ENCODE results near the gene EXOC6.
A peak's percentile ranks its signal among the peaks of the same experiment; 100 is the strongest.

The EXOC6 gene

DNA sequence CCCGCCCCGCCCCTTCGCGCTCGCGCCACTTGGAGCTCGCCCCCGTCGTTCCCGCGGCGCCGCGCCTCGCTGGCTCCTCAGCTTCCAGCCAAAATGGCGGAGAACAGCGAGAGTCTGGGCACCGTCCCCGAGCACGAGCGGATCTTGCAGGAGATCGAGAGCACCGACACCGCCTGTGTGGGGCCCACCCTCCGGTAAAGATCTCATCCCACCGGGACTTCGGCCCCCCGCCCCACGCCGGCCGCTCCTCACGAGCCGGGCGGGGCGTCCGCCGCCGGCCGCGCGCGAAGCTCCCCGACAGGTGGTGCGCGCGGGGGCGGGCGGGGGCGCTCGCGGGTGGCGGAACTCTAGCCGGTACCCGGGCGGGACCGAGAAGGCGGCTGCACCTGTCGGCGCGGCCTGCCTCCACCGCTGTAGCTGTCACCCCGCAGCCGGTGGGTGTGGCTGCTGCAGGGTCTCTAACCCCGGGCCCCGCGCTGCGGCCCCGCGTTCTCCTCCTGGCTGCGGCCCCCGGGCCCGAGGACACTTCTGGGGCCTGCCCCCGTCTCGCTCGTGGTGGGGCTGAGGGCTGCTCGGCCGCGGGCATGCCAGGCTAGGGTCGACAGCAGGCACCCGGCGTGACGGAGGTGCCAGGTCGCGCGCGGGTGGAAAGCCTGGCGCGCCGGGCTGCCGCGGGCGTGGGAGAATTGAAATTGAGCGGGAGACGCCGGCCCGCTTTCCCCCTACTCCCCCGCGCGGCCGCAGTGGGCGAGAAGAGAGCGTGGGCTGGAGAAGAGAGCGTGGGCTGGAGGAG lies at the start of gene EXOC6:
Gene EXOC6, plus strand, starts transcription at position 80 of the 793 bp plus-strand sequence. Its CDS starts 14 bp downstream, at position 94.
- DNase-seq, result peak; percentile 95

- no peak for DNase-seq
Observed at GRCh38 chr10:92799568-92799967, 48.8 kb upstream of the EXOC6 start.

GRCh38 chr10:92800134-92800733 lies 48.1 kb upstream of the EXOC6 start:
- DNase-seq, result peak; percentile 87

DNA sequence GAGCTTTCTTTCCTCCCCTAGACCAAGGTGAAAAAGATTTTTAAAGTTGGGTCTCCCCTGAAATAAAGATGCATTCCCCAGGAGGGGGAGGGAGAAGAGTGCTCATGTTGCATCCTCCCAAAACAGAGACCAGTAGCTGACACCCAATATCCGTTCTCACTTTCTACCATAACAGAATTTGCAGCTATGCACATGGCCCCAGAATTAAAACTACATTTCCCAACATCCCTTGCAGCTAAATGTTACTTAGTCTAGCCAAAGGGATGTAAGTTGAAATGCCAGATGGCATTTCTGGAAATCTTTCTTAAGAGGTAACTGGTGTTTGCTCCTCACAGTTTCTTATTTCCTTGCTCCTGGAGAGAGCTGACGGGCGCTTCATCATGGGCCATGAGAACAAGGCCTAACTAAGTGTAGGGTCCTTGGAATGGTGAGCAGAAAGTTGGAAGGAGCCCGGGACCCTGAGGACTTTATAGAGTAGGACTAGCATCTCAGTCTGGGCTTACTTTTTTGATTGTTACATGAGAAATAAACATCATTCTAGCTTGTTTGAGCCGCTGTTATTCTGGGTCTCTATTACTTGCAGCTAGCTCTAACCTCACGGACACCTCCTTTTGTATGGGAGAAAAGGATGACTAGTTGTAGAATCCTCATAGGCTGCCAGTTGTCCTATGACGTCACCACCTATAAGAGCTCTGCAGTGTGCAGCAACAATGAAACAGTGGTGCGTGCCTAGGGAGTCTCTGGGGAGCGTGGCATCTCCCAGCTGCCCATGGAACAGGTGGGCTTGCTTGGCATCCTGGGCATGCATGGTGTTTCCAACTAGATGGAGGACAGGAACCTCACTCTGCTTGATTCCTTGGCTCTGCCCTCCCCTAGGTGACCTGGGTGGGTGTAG lies 46.1 kb upstream of the EXOC6 start:
- DNase-seq, result peak; percentile 18

- DNase-seq, result no peak
Observed at GRCh38 chr10:92809840-92810239, 38.5 kb upstream of the EXOC6 start.

DNA sequence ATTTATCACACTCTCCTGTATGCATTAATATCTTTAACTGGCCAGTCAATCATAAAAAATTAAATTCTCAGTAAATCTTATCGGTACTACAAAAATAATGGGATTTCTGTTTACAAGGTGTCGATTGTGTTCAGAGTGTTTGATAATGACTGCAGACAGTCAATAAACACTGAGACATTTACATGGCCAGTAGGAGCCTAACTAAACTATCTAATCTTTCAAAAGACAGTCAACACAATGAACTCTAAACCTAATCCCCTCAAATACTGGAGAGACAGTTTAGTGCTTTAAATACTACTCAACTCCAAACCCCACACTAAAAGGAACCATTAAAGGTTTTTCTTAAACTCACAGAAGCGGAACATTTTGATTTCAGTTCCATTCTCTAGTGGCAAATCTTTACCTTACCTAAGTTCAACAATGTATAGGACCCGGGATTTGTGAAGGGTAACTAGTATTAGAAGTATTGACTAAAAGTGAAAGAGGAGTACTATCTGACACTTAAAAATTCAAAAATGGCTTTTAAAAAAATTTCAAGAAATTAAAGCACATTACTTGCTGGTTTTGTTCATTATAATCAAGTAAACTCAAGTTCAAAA lies 37.3 kb upstream of the EXOC6 start:
- DNase-seq, result no peak

DNA sequence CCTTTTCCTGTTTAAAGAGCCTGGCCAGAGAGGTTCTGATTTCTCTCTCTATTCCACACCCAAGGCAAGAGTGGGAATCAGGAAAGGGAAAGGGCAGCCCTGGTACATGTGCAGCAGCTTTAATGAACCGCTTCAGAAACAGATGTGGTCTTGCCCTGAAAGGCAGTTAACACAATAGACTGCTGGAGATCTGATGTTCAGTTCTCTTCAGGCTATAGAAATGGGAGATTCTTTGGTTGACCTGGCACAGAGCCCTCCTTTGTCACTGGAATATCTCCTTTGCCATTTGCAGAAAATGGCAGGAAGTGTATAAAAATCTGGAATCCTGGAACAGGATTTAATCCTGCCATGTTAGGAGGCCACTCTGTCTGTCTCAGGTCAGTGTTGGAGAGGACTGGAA lies 36.3 kb upstream of the EXOC6 start:
- no peak for DNase-seq

GRCh38 chr10:92813979-92814378 lies 34.3 kb upstream of the EXOC6 start:
- DNase-seq, result no peak

GRCh38 chr10:92814790-92815189 lies 33.5 kb upstream of the EXOC6 start:
- DNase-seq, result no peak

DNA sequence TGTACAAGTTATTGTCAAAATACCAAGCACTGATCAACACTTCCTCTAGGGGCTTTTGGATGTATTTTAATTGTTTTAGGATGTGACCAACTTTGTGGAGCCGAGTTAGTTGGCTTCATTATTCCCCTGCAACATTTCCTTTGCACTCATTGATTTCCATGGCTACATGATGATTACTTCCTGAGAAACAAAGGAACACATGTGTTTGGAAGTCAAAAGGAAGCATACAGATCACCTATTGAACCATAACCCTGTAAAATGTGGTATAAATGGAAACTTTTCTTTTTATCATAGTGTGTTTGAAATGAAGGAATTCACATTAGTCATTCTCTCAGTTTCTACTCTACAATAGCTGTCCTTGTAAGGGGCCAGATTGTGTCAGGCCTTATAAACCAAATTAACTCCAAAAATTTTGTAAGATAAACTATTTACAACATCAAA lies 32.2 kb upstream of the EXOC6 start:
- DNase-seq, result no peak

DNA sequence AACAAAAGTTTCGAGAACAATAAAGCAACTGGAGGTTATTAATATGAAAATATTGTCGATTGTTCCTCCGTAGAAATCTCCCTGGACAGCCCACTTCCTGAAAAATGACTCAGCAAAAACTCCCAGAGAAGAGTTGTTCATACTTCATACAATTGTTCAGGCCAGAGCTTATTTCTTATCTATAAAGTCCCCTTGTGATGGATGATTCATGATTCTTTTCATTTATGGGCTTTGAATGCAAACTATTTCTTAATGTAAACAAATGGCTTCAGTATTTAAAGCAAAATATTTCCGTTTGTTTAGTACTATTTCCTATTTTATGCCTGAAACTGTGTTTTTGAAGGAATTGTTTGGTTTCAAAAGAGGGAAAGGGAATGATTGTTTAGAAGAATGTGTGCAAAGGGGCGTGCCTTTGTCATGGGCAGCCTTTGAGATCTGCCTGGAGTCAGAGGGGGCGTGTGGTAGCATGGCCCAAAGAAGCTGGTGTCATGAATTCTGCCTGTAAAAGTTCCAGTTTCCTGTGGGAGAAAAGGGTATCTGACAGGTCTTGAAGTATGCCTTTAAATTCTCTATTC lies 26.2 kb upstream of the EXOC6 start:
- DNase-seq, result peak; percentile 52

DNA sequence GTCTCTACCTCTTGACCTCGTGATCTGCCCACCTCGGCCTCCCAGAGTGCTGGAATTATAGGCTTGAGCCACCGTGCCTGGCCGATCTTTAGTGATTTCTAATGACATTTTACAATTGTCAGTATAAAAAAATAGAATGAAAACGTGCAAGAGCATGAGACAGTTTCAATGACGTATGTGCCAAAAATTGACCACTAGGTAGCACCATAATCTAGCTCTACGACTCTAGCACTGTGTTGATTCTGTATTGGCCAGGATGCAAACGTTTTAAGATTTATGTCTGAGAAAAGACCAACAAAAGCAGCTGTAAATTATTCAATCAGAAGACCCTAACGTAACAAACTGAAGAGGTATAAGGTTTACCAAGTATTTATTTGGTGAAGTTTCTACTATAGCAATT lies 25.4 kb upstream of the EXOC6 start:
- DNase-seq, result peak; percentile 24

GRCh38 chr10:92826061-92826460 lies 22.3 kb upstream of the EXOC6 start:
- no peak for DNase-seq

DNA sequence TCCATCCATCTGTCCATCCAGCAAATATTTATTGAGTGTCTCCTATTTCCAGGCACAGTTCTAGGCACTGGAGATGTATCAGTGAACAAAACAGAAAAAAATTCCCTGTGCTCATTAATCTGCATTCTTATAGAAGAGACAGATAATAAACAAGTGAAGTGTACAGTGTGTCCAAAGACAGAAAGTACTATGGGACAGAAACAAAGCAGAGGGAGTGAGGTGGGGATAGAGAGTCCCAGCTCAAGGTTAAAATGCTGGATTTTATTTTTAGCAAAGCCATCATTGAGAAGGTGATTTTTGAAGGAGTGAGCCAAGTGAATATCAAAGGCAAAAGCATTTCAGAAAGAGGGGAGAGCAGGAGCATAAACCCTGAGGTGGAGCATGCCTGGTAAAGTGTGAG lies 21.8 kb upstream of the EXOC6 start:
- no peak for DNase-seq

DNA sequence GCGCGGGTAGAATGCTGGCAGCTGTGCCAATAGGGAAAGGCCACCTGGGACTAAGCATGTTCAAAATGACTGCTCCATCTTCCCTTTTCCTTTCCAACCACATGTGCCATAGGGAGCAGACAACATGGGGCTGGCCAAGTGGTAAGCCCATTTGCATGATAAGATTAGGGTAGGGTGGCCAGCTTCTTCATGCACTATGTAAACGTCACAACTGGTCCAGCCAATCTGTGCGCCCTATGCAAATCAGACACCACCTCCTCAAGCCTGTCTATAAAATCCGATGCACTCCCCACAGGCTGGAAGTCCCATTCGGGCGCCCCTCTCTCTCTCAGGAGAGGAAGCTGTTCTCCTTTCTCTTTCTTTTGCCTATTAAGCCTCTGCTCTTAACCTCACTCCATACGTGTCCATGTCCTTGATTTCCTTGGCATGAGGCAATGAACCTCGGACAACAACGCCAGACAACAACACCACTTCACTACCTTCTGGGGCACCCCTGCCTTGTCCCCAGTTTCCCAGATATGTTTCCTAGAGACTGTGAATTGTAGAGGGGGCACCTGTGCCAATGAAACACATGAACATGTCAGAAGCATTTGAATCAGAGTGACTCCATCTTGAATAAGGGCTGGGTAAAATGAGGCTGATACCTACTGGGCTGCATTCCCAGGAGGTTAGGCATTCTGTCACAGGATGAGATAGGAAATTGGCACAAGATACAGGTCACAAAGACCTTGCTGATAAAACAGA lies 19.1 kb upstream of the EXOC6 start:
- no peak for DNase-seq

- DNase-seq, result no peak
Observed at GRCh38 chr10:92829786-92830377, 18.4 kb upstream of the EXOC6 start.

- no peak for DNase-seq
Observed at GRCh38 chr10:92830478-92831389, 17.6 kb upstream of the EXOC6 start.

GRCh38 chr10:92832121-92832520 lies 16.2 kb upstream of the EXOC6 start:
- DNase-seq, result no peak

GRCh38 chr10:92832998-92833650 lies 15.2 kb upstream of the EXOC6 start:
- no peak for DNase-seq

DNA sequence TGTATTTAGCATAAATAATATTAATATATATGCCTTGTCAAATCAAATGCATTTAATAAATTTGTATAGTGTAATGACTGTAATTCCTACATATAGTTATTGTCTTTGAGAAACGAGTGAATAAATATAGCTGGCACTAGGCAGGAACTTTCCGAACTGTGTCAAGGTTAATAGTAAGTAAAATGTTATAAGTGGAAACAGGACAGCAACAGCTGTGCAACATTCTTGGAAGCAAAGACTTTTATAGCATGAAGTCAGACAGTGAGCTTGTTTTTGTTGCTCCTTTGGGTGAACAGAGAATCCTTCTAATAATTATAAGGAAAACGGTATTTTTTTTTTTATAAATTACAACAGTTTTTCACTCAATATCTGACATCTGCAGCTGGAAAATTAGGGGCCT lies 14.0 kb upstream of the EXOC6 start:
- no peak for DNase-seq
